DOHH2 (cell line): ENCODE measurements around the gene ALK.

Experiments used
- H3F3A ChIP-seq: fragments of 200-600 bp; sonication (generic), shearing (Covaris generic); 2 replicates; pipeline ENCODE4 v1.6.0; 2016; ENCODE audit warnings: antibody characterized with exemption, mild to moderate bottlenecking; ENCODE audit not compliant: control insufficient read depth, insufficient read depth
- H3K27ac ChIP-seq: fragments of 200-600 bp; sonication (generic); 2 replicates; pipeline ENCODE4 v1.5.1; 2014; ENCODE audit warnings: low read depth, mild to moderate bottlenecking, low read length, moderate library complexity
- H3K27me3 ChIP-seq: fragments of 200-600 bp; sonication (generic); 2 replicates; pipeline ENCODE4 v1.6.1; 2014; ENCODE audit warnings: mild to moderate bottlenecking, low read length, mixed read lengths; ENCODE audit not compliant: control insufficient read depth
- H3K36me3 ChIP-seq: fragments of 200-600 bp; sonication (generic); 2 replicates; pipeline ENCODE4 v1.6.1; 2014; ENCODE audit warnings: mild to moderate bottlenecking, low read length, moderate library complexity, mixed read lengths; ENCODE audit not compliant: control insufficient read depth
- H3K4me1 ChIP-seq: fragments of 200-600 bp; sonication (generic); 2 replicates; pipeline ENCODE4 v1.6.1; 2014; ENCODE audit warnings: mild to moderate bottlenecking, low read length, mixed read lengths; ENCODE audit not compliant: control insufficient read depth
- H3K4me2 ChIP-seq: fragments of 200-600 bp; sonication (generic); 2 replicates; pipeline ENCODE4 v1.6.0; 2014; ENCODE audit warnings: mild to moderate bottlenecking, low read length, moderate library complexity
- H3K4me3 ChIP-seq: fragments of 200-600 bp; sonication (generic); 2 replicates; pipeline ENCODE4 v1.5.1; 2014; ENCODE audit warnings: mild to moderate bottlenecking, low read length, mixed read lengths
- H3K79me2 ChIP-seq: fragments of 200-600 bp; sonication (generic); 2 replicates; pipeline ENCODE4 v1.6.1; 2014; ENCODE audit warnings: mild to moderate bottlenecking, low read length, mixed read lengths; ENCODE audit not compliant: control insufficient read depth
- H3K9me2 ChIP-seq: fragments of 200-600 bp; sonication (generic); replicated peaks from 2 replicates; pipeline ENCODE4 v1.6.1; 2014; ENCODE audit warnings: mild to moderate bottlenecking, low read length, mixed read lengths; ENCODE audit not compliant: control insufficient read depth
- H3K9me3 ChIP-seq: fragments of 200-600 bp; sonication (generic); 2 replicates; pipeline ENCODE4 v1.6.1; 2014; ENCODE audit warnings: antibody characterized with exemption, low read length, mixed read lengths; ENCODE audit not compliant: control insufficient read depth, insufficient read depth
- H4K20me1 ChIP-seq: fragments of 200-600 bp; sonication (generic); 2 replicates; pipeline ENCODE4 v1.6.0; 2014; ENCODE audit warnings: low read depth, mild to moderate bottlenecking, antibody characterized with exemption, low read length, moderate library complexity; ENCODE audit not compliant: control insufficient read depth, insufficient read depth
- CTCF ChIP-seq: fragments of 200-600 bp; sonication (generic); IDR thresholded peaks from one replicate; pipeline ENCODE4 v1.5.1; 2014; ENCODE audit warnings: antibody characterized with exemption, mild to moderate bottlenecking, low read depth, low read length; ENCODE audit not compliant: poor library complexity, severe bottlenecking
- EZH2phosphoT487 ChIP-seq: fragments of 200-600 bp; sonication (generic); IDR thresholded peaks from 2 replicates; pipeline ENCODE4 v1.6.1; 2017; ENCODE audit warnings: borderline replicate concordance, mild to moderate bottlenecking, antibody characterized with exemption, low read length, moderate library complexity, mixed read lengths

Gene ALK

GRCh38 chr2:29504746-29505145 lies 416.6 kb downstream of the ALK start:
- H3F3A ChIP-seq, result no peaks in the 10 kb centered on the region
- no peaks in the 10 kb centered on the region for H3K4me1 ChIP-seq
- TF ChIP-seq EZH2phosphoT487 (no peak), CTCF (no peak)
- no peaks in the 10 kb centered on the region for H3K27me3 ChIP-seq
- no peaks in the 10 kb centered on the region for H4K20me1 ChIP-seq
- H3K27ac ChIP-seq, result no peak overlapping the region
- H3K36me3 ChIP-seq, result no peaks in the 10 kb centered on the region
- H3K79me2 ChIP-seq, result no peaks in the 10 kb centered on the region
- H3K9me2 ChIP-seq, result no peaks in the 10 kb centered on the region
- no peak overlapping the region for H3K4me3 ChIP-seq
- no peak overlapping the region for H3K4me2 ChIP-seq
- no peaks in the 10 kb centered on the region for H3K9me3 ChIP-seq

GRCh38 chr2:29502460-29502911 lies 418.9 kb downstream of the ALK start:
- Histone ChIP-seq H3F3A (no peaks in the 10 kb centered on the region), H3K79me2 (no peaks in the 10 kb centered on the region), H3K4me2 (no peak overlapping the region), H3K9me2 (no peaks in the 10 kb centered on the region), H3K27me3 (no peaks in the 10 kb centered on the region), H3K9me3 (no peaks in the 10 kb centered on the region), H3K36me3 (no peaks in the 10 kb centered on the region), H3K27ac (no peak overlapping the region), H3K4me3 (no peak overlapping the region), H3K4me1 (no peaks in the 10 kb centered on the region), H4K20me1 (no peaks in the 10 kb centered on the region)
- TF ChIP-seq CTCF (no peak), EZH2phosphoT487 (no peak)

- TF ChIP-seq EZH2phosphoT487 (no peak), CTCF (no peak)
- no peaks in the 10 kb centered on the region for H3K79me2 ChIP-seq
- no peaks in the 10 kb centered on the region for H3K9me3 ChIP-seq
- H3K9me2 ChIP-seq, result no peaks in the 10 kb centered on the region
- no peaks in the 10 kb centered on the region for H4K20me1 ChIP-seq
- no peak overlapping the region for H3K27ac ChIP-seq
- no peak overlapping the region for H3K4me3 ChIP-seq
- H3K4me1 ChIP-seq, result no peaks in the 10 kb centered on the region
- no peaks in the 10 kb centered on the region for H3F3A ChIP-seq
- no peaks in the 10 kb centered on the region for H3K27me3 ChIP-seq
- H3K36me3 ChIP-seq, result no peaks in the 10 kb centered on the region
- no peak overlapping the region for H3K4me2 ChIP-seq
Measured at GRCh38 chr2:29497375-29497774, 424.0 kb downstream of the ALK start.

GRCh38 chr2:29496198-29496597 lies 425.2 kb downstream of the ALK start:
- H3K4me2 ChIP-seq, result no peak overlapping the region
- H3K27ac ChIP-seq, result no peak overlapping the region

More at GRCh38 chr2:29496198-29496597, 425.2 kb downstream of the ALK start:
- no peaks in the 10 kb centered on the region for H4K20me1 ChIP-seq
- H3K27me3 ChIP-seq, result no peaks in the 10 kb centered on the region
- no peaks in the 10 kb centered on the region for H3F3A ChIP-seq
- no peak overlapping the region for H3K4me3 ChIP-seq
- H3K9me2 ChIP-seq, result no peaks in the 10 kb centered on the region
- no peaks in the 10 kb centered on the region for H3K9me3 ChIP-seq
- H3K36me3 ChIP-seq, result no peaks in the 10 kb centered on the region
- H3K4me1 ChIP-seq, result no peaks in the 10 kb centered on the region
- H3K79me2 ChIP-seq, result no peaks in the 10 kb centered on the region
- TF ChIP-seq CTCF (no peak), EZH2phosphoT487 (no peak)
